Osteoblast (primary cell): ENCODE data around the gene ZNF45. TPM values are rescaled to one million over a fixed set of nuclear protein-coding genes. Genes with fewer than 3 reads are reported as not detected.

Experiments
- DNase-seq: peaks from one replicate; pipeline ENCODE4 v3.0.0; 2011; ENCODE audit warnings: low spot score, mixed read lengths; ENCODE audit not compliant: insufficient read length; ENCODE audit errors: missing footprints
- H2AFZ ChIP-seq: 2 replicates; pipeline ENCODE4 v1.6.0; 2011; ENCODE audit warnings: mild to moderate bottlenecking, low read length
- H3K27ac ChIP-seq: 2 replicates; pipeline ENCODE4 v1.5.1; 2011; ENCODE audit warnings: mild to moderate bottlenecking, low read depth, low read length, moderate library complexity
- H3K27me3 ChIP-seq: 2 replicates; pipeline ENCODE4 v1.6.0; 2012; ENCODE audit warnings: mild to moderate bottlenecking, control low read depth, inconsistent platforms, low read length, moderate library complexity; ENCODE audit not compliant: insufficient read depth
- H3K36me3 ChIP-seq: 2 replicates; pipeline ENCODE4 v1.5.1; 2011; ENCODE audit warnings: mild to moderate bottlenecking, low read length, control low read depth, moderate library complexity; ENCODE audit not compliant: insufficient read depth
- H3K4me1 ChIP-seq: 2 replicates; pipeline ENCODE4 v1.5.1; 2011; ENCODE audit warnings: mild to moderate bottlenecking, low read length, control low read depth, moderate library complexity; ENCODE audit not compliant: insufficient read depth
- H3K4me2 ChIP-seq: 2 replicates; pipeline ENCODE4 v1.6.0; 2011; ENCODE audit warnings: mild to moderate bottlenecking, low read length; ENCODE audit not compliant: insufficient read depth
- H3K4me3 ChIP-seq: fragments of 200-600 bp; sonication (generic); 3 replicates; pipeline ENCODE4 v1.5.1; 2012; ENCODE audit warnings: mild to moderate bottlenecking, low read length, inconsistent platforms; ENCODE audit not compliant: insufficient read depth
- H3K79me2 ChIP-seq: 2 replicates; pipeline ENCODE4 v1.6.0; 2012; ENCODE audit warnings: mild to moderate bottlenecking, low read length, control low read depth, inconsistent platforms; ENCODE audit not compliant: insufficient read depth
- H3K9me3 ChIP-seq: 2 replicates; pipeline ENCODE4 v1.5.1; 2011; ENCODE audit warnings: low read depth, low read length, control low read depth
- H4K20me1 ChIP-seq: 2 replicates; pipeline ENCODE4 v1.6.0; 2012; ENCODE audit warnings: mild to moderate bottlenecking, low read length, control low read depth; ENCODE audit not compliant: insufficient read depth
- CTCF ChIP-seq: IDR thresholded peaks from 2 replicates; pipeline ENCODE4 v1.5.1; 2011; ENCODE audit warnings: mild to moderate bottlenecking, low read depth, low read length, moderate library complexity; ENCODE audit errors: extremely low read depth
- total RNA-seq: library from RNA; depleted of rRNA; stranded (reverse); fragments of >200 nt; gene quantifications from 2 replicates; pipeline ENCODE4 v1.2.3, GENCODE V29; 2012

ZNF45 gene
- total RNA-seq, 1 donor: 15.6 TPM

GRCh38 chr19:43940719-43941118 lies 5.6 kb upstream of the ZNF45 start:
- no peaks in the 10 kb centered on the region for H3K79me2 ChIP-seq
- no peak for DNase-seq

GRCh38 chr19:43939557-43940260 lies 4.6 kb upstream of the ZNF45 start:
- no peak overlapping the region for H3K27ac ChIP-seq
- no peak overlapping the region for H3K4me2 ChIP-seq
- no peaks in the 10 kb centered on the region for H3K36me3 ChIP-seq
- H3K4me3 ChIP-seq: no peak overlapping the region
- H3K9me3 ChIP-seq: no peaks in the 10 kb centered on the region
- H3K27me3 ChIP-seq: no peaks in the 10 kb centered on the region
- no peak for TF ChIP-seq CTCF
- no peaks in the 10 kb centered on the region for H4K20me1 ChIP-seq
- peaks cover 4% of the 10 kb centered on the region for H3K4me1 ChIP-seq
- no peak overlapping the region for H2AFZ ChIP-seq
- no peaks in the 10 kb centered on the region for H3K79me2 ChIP-seq
- DNase-seq: no peak

More at GRCh38 chr19:43940719-43941118, 5.6 kb upstream of the ZNF45 start:
- no peak overlapping the region for H2AFZ ChIP-seq
- H3K4me1 ChIP-seq: peaks cover under 1% of the 10 kb centered on the region
- no peaks in the 10 kb centered on the region for H3K27me3 ChIP-seq
- no peak overlapping the region for H3K4me2 ChIP-seq
- no peak overlapping the region for H3K27ac ChIP-seq
- no peaks in the 10 kb centered on the region for H3K9me3 ChIP-seq
- no peaks in the 10 kb centered on the region for H3K36me3 ChIP-seq
- no peak overlapping the region for H3K4me3 ChIP-seq
- TF ChIP-seq CTCF: no peak
- H4K20me1 ChIP-seq: no peaks in the 10 kb centered on the region

- peak overlapping the region; percentile 100 for H2AFZ ChIP-seq
- H3K4me2 ChIP-seq: no peak overlapping the region
- H3K79me2 ChIP-seq: peaks cover 13% of the 10 kb centered on the region
- DNase-seq: no peak
- H3K36me3 ChIP-seq: peaks cover 14% of the 10 kb centered on the region
- no peak for TF ChIP-seq CTCF
- no peak overlapping the region for H3K4me3 ChIP-seq
- no peaks in the 10 kb centered on the region for H4K20me1 ChIP-seq
- H3K27me3 ChIP-seq: no peaks in the 10 kb centered on the region
- peaks cover 12% of the 10 kb centered on the region for H3K4me1 ChIP-seq
- H3K9me3 ChIP-seq: no peaks in the 10 kb centered on the region
- H3K27ac ChIP-seq: no peak overlapping the region
These were observed 1.1 kb upstream of the ZNF45 start for GRCh38 chr19:43936188-43936587.

GRCh38 chr19:43934055-43934984 lies 762 bp downstream of the ZNF45 start:
- DNase-seq: no peak
- H3K36me3 ChIP-seq: peaks cover 32% of the 10 kb centered on the region
- peak; percentile 9 for TF ChIP-seq CTCF
- H3K27ac ChIP-seq: peak overlapping the region; percentile 75
- H2AFZ ChIP-seq: peak overlapping the region; percentile 100
- no peaks in the 10 kb centered on the region for H3K27me3 ChIP-seq
- peak overlapping the region; percentile 95 for H3K4me3 ChIP-seq
- peaks cover 12% of the 10 kb centered on the region for H3K4me1 ChIP-seq
- H3K9me3 ChIP-seq: no peaks in the 10 kb centered on the region
- H3K4me2 ChIP-seq: peak overlapping the region; percentile 93
- H3K79me2 ChIP-seq: peaks cover 13% of the 10 kb centered on the region
- no peaks in the 10 kb centered on the region for H4K20me1 ChIP-seq
